GM12878 (cell line): ENCODE results near the gene B3GNT7. TPM values are rescaled to one million over a fixed set of nuclear protein-coding genes. Genes with fewer than 3 reads are reported as not detected.
"Not testable (repeated sequence)": the region's sequence is repeated elsewhere in the genome, so short reads cannot be mapped to it uniquely, and the experiment has no call there.

Experiments
- ATAC-seq: fragments of 200-7000 bp; cut with Tn5 transposase; 3 replicates; pipeline ENCODE4 v1.9.1; 2020; ENCODE audit warnings: mild to moderate bottlenecking, moderate library complexity
- BruUV-seq: library from RNA; stranded (reverse); fragments of 400-500 nt; replicated peaks from 2 replicates; lab custom pipeline; 2021; lab: Mats Ljungman, UMichigan
- CTCF ChIA-PET: fragments of 300-600 bp; sonication (Branson Sonifier 250); formaldehyde crosslinking; extraction: SDS; loops from one replicate; lab custom pipeline; 2021; ENCODE audit warnings: inconsistent platforms; lab: Yijun Ruan, JAX
- POLR2A ChIA-PET: fragments of 350-600 bp; formaldehyde crosslinking; extraction: SDS; loops from one replicate; lab custom pipeline; 2021; ENCODE audit warnings: inconsistent platforms; lab: Charles Lee
- RAD21 ChIA-PET: fragments of 300-600 bp; sonication (Branson Sonifier 250); formaldehyde crosslinking; loops from one replicate; lab custom pipeline; 2023; ENCODE audit warnings: antibody characterized with exemption; ENCODE audit not compliant: unreplicated experiment; lab: Charles Lee
- SMC1A ChIA-PET: fragments of 300-600 bp; sonication (Branson Sonifier 250); formaldehyde crosslinking; loops from one replicate; lab custom pipeline; 2023; ENCODE audit not compliant: unreplicated experiment, uncharacterized antibody; lab: Charles Lee
- DNase-seq: peaks from one replicate; pipeline ENCODE4 v3.0.0-alpha.2; 2011; ENCODE audit warnings: low read depth, low spot score
- FAIRE-seq: peaks from 3 replicates; lab custom pipeline; 2011; peaks lifted over from hg19 to GRCh38; lab: Jason Lieb, UNC
- H2AFZ ChIP-seq: 2 replicates; pipeline ENCODE4 v1.6.0; 2011; ENCODE audit warnings: low read depth, low read length, control low read depth; ENCODE audit not compliant: control insufficient read depth
- H3K27ac ChIP-seq: 2 replicates; pipeline ENCODE4 v1.5.1; 2011; ENCODE audit warnings: control low read depth; ENCODE audit not compliant: control insufficient read depth, insufficient read depth
- H3K27me3 ChIP-seq, 2 experiments: replicated peaks in 1 of 2; 2 replicates each; pipeline versions ENCODE4 v1.6.0 to v1.6.1; 2011; ENCODE audit warnings: low read length in 1 of 2; ENCODE audit not compliant: control insufficient read depth in 2 of 2, insufficient read depth in 2 of 2
- H3K36me3 ChIP-seq, 2 experiments: 2 replicates each; pipeline ENCODE4 v1.5.1; 2011; ENCODE audit warnings: low read length in 1 of 2; ENCODE audit not compliant: control insufficient read depth in 2 of 2, insufficient read depth in 2 of 2
- H3K4me1 ChIP-seq: 2 replicates; pipeline ENCODE4 v1.6.1; 2011; ENCODE audit warnings: mild to moderate bottlenecking, low read length, moderate library complexity, mixed read lengths; ENCODE audit not compliant: control insufficient read depth, insufficient read depth
- H3K4me2 ChIP-seq: 2 replicates; pipeline ENCODE4 v1.6.0; 2011; ENCODE audit warnings: control low read depth; ENCODE audit not compliant: control insufficient read depth, insufficient read depth
- H3K4me3 ChIP-seq: fragments of 200-600 bp; sonication (generic); 2 replicates; pipeline ENCODE4 v1.5.1; 2016
- H3K79me2 ChIP-seq: 2 replicates; pipeline ENCODE4 v1.6.0; 2011; ENCODE audit warnings: low read length; ENCODE audit not compliant: control insufficient read depth, insufficient read depth
- H3K9ac ChIP-seq: 2 replicates; pipeline ENCODE4 v1.8.0; 2011; ENCODE audit warnings: low read length, control low read depth, mixed read lengths; ENCODE audit not compliant: control insufficient read depth, insufficient read depth
- H3K9me3 ChIP-seq: replicated peaks from 3 replicates; pipeline ENCODE4 v1.5.1; 2011; ENCODE audit warnings: mild to moderate bottlenecking, low read length; ENCODE audit not compliant: control insufficient read depth, insufficient read depth
- H4K20me1 ChIP-seq: 2 replicates; pipeline ENCODE4 v1.6.0; 2011; ENCODE audit not compliant: control insufficient read depth, insufficient read depth
- RELB ChIP-seq: fragments of 450-650 bp; IDR thresholded peaks from 2 replicates; pipeline ENCODE4 v1.6.1; 2017; ENCODE audit warnings: low read depth, mild to moderate bottlenecking, moderate library complexity
- ZNF274 ChIP-seq: IDR thresholded peaks from one replicate; pipeline ENCODE4 v1.8.0; 2011; ENCODE audit not compliant: insufficient read length, insufficient read depth
- WGBS: methylation state at CpG from one replicate; pipeline ENCODE4 v1.1.6; 2016; ENCODE audit warnings: low lambda C conversion rate; ENCODE audit not compliant: insufficient replicate concordance, insufficient coverage; ENCODE audit errors: missing lambda C conversion rate; 5-methylcytosine and 5-hydroxymethylcytosine counted together
- in situ Hi-C: fragments of 300-500 bp; cut with MboI; formaldehyde crosslinking; loops from 9 replicates; pipeline ENCODE4 v1.14.3; 2018; ENCODE audit warnings: mixed read lengths
- intact Hi-C: fragments of 100-400 bp; cut with micrococcal nuclease; formaldehyde crosslinking; loops from one replicate; pipeline ENCODE4 v1.14.2; 2022; ENCODE audit not compliant: unreplicated experiment
- polyA plus RNA-seq, 11 experiments: library from polyadenylated mRNA; depleted of rRNA in 4 of 11; unstranded in 6 of 11; stranded (reverse) in 5 of 11; fragments of >200 nt; fragmentation: Nextera tagmentation in 4 of 11; fragmentation: Illumina TruSeq in 1 of 11; extraction: Ambion mirVana in 4 of 11; extraction: Trizol in 1 of 11; gene quantifications; 1 replicate in 1 of 11; 2 replicates in 10 of 11; pipeline versions ENCODE4 v1.2.1 to v1.2.3, GENCODE V29; 2011 to 2016; ENCODE audit warnings: inconsistent platforms in 2 of 11, missing spikeins in 2 of 11, low read depth in 1 of 11
- total RNA-seq, 4 experiments: library from RNA; depleted of rRNA in 3 of 4; stranded (reverse); fragments of >200 nt in 3 of 4; fragmentation: Illumina TruSeq in 1 of 4; extraction: Trizol in 1 of 4; gene quantifications; 2 replicates each; pipeline versions ENCODE4 v1.2.1 to v1.2.3, GENCODE V29; 2013 to 2021
- TF ChIP-seq, protein P1 (sequence below): fragments of 450-650 bp; IDR thresholded peaks from 2 replicates; pipeline ENCODE4 v1.6.1; 2017; ENCODE audit warnings: borderline replicate concordance
- TF ChIP-seq, protein P2 (sequence below): fragments of 150-350 bp; IDR thresholded peaks from 2 replicates; pipeline ENCODE4 v1.6.1; 2014; ENCODE audit warnings: mild to moderate bottlenecking, low read depth, low read length
- TF ChIP-seq, protein P3 (sequence below): IDR thresholded peaks from 2 replicates; pipeline ENCODE4 v1.6.1; 2012; ENCODE audit warnings: low read depth, low read length, improper control_type of control experiment
- TF ChIP-seq, protein P4 (sequence below): fragments of 450-650 bp; IDR thresholded peaks from 2 replicates; pipeline ENCODE4 v1.6.1; 2017; ENCODE audit warnings: mild to moderate bottlenecking, moderate library complexity

The B3GNT7 gene
- total and polyA plus RNA-seq, 10 of the 15 experiments (the other 5 are each of a cell fraction or from before 2014, with no cell fraction given): 0.91 to 12.6 (median 3.7) TPM

- H3K79me2 ChIP-seq, intact Hi-C loops, H3K27ac ChIP-seq, DNase-seq, POLR2A ChIA-PET, H3K9me3 ChIP-seq, SMC1A ChIA-PET, H3K4me2 ChIP-seq, H3K4me3 ChIP-seq, H3K36me3 ChIP-seq, H2AFZ ChIP-seq, ATAC-seq, FAIRE-seq, H4K20me1 ChIP-seq, in situ Hi-C loops, BruUV-seq, H3K9ac ChIP-seq, H3K27me3 ChIP-seq, H3K4me1 ChIP-seq: not testable (repeated sequence)
- CTCF ChIA-PET: interaction anchor here (1.7 kb wide), 1 partner anchor 44 kb away, joined by 5 read pairs; no protein-coding TSS in a partner anchor
- RAD21 ChIA-PET: interaction anchor here (0.6 kb wide), 1 partner anchor 97 kb away, joined by 3 read pairs; no protein-coding TSS in a partner anchor
- WGBS: 71% methylated on average over 10 of the region's 10 CpGs
Measured at GRCh38 chr2:231349374-231349735, 46.2 kb upstream of the B3GNT7 start.

GRCh38 chr2:231351648-231352047 is 43.9 kb upstream of the B3GNT7 start:
- no peak overlapping the region for H3K4me2 ChIP-seq
- POLR2A ChIA-PET: no interaction called here
- SMC1A ChIA-PET: no interaction called here
- FAIRE-seq: no peak
- no peak overlapping the region for H3K9ac ChIP-seq
- H3K9me3 ChIP-seq: no peaks in the 10 kb centered on the region
- no peak for ATAC-seq
- no peaks in the 10 kb centered on the region for H3K27me3 ChIP-seq
- DNase-seq: no peak
- no peaks in the 10 kb centered on the region for H3K79me2 ChIP-seq
- H4K20me1 ChIP-seq: no peaks in the 10 kb centered on the region
- H3K4me3 ChIP-seq: no peak overlapping the region
- H3K27ac ChIP-seq: no peak overlapping the region
- RAD21 ChIA-PET: no interaction called here
- in situ Hi-C loops: no loop called here
- H2AFZ ChIP-seq: no peak overlapping the region
- H3K4me1 ChIP-seq: no peaks in the 10 kb centered on the region
- no peaks in the 10 kb centered on the region for H3K36me3 ChIP-seq
- CTCF ChIA-PET: no interaction called here
- intact Hi-C loops: no loop called here
- WGBS: 49% methylated on average over 5 of the region's 5 CpGs
- TF ChIP-seq, protein P1, sequence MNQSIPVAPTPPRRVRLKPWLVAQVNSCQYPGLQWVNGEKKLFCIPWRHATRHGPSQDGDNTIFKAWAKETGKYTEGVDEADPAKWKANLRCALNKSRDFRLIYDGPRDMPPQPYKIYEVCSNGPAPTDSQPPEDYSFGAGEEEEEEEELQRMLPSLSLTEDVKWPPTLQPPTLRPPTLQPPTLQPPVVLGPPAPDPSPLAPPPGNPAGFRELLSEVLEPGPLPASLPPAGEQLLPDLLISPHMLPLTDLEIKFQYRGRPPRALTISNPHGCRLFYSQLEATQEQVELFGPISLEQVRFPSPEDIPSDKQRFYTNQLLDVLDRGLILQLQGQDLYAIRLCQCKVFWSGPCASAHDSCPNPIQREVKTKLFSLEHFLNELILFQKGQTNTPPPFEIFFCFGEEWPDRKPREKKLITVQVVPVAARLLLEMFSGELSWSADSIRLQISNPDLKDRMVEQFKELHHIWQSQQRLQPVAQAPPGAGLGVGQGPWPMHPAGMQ: no peak
- TF ChIP-seq, protein P2, sequence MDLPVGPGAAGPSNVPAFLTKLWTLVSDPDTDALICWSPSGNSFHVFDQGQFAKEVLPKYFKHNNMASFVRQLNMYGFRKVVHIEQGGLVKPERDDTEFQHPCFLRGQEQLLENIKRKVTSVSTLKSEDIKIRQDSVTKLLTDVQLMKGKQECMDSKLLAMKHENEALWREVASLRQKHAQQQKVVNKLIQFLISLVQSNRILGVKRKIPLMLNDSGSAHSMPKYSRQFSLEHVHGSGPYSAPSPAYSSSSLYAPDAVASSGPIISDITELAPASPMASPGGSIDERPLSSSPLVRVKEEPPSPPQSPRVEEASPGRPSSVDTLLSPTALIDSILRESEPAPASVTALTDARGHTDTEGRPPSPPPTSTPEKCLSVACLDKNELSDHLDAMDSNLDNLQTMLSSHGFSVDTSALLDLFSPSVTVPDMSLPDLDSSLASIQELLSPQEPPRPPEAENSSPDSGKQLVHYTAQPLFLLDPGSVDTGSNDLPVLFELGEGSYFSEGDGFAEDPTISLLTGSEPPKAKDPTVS: no peak
- TF ChIP-seq, protein P3, sequence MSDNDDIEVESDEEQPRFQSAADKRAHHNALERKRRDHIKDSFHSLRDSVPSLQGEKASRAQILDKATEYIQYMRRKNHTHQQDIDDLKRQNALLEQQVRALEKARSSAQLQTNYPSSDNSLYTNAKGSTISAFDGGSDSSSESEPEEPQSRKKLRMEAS: no peak
- TF ChIP-seq ZNF274: no peak
- TF ChIP-seq, protein P4, sequence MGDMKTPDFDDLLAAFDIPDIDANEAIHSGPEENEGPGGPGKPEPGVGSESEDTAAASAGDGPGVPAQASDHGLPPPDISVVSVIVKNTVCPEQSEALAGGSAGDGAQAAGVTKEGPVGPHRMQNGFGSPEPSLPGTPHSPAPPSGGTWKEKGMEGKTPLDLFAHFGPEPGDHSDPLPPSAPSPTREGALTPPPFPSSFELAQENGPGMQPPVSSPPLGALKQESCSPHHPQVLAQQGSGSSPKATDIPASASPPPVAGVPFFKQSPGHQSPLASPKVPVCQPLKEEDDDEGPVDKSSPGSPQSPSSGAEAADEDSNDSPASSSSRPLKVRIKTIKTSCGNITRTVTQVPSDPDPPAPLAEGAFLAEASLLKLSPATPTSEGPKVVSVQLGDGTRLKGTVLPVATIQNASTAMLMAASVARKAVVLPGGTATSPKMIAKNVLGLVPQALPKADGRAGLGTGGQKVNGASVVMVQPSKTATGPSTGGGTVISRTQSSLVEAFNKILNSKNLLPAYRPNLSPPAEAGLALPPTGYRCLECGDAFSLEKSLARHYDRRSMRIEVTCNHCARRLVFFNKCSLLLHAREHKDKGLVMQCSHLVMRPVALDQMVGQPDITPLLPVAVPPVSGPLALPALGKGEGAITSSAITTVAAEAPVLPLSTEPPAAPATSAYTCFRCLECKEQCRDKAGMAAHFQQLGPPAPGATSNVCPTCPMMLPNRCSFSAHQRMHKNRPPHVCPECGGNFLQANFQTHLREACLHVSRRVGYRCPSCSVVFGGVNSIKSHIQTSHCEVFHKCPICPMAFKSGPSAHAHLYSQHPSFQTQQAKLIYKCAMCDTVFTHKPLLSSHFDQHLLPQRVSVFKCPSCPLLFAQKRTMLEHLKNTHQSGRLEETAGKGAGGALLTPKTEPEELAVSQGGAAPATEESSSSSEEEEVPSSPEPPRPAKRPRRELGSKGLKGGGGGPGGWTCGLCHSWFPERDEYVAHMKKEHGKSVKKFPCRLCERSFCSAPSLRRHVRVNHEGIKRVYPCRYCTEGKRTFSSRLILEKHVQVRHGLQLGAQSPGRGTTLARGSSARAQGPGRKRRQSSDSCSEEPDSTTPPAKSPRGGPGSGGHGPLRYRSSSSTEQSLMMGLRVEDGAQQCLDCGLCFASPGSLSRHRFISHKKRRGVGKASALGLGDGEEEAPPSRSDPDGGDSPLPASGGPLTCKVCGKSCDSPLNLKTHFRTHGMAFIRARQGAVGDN: no peak
- TF ChIP-seq RELB: no peak
- BruUV-seq: no TSS peak
